GM18909 (cell line): ENCODE data around the gene RNF227.
"Not testable (repeated sequence)": the region's sequence is repeated elsewhere in the genome, so short reads cannot be mapped to it uniquely, and the experiment has no call there.

Source experiments
- ATAC-seq: cut with Tn5 transposase; IDR thresholded peaks from one replicate; pipeline ENCODE4 v1.9.1; 2021; ENCODE audit warnings: mild to moderate bottlenecking; ENCODE audit not compliant: unreplicated experiment, poor library complexity

The RNF227 gene

GRCh38 chr17:7864995-7865650 lies 51.0 kb downstream of the RNF227 start:
- no peak for ATAC-seq

GRCh38 chr17:7864384-7864783 lies 51.7 kb downstream of the RNF227 start:
- ATAC-seq = not testable (repeated sequence)
